CD8-positive, alpha-beta memory T cell (primary cell): ENCODE data around the gene ANKRD17. TPM values are rescaled to one million over a fixed set of nuclear protein-coding genes. Genes with fewer than 3 reads are reported as not detected.
A peak's percentile ranks its signal among the peaks of the same experiment; 100 is the strongest.
"Not testable (repeated sequence)": the region's sequence is repeated elsewhere in the genome, so short reads cannot be mapped to it uniquely, and the experiment has no call there.

Experiments
- CTCF ChIA-PET: fragments of 350-600 bp; sonication (Branson Sonifier 250); formaldehyde crosslinking; loops from one replicate; lab custom pipeline; 2021; ENCODE audit warnings: antibody characterized with exemption; lab: Charles Lee
- POLR2A ChIA-PET: fragments of 350-600 bp; sonication (Branson Sonifier 250); formaldehyde crosslinking; loops from one replicate; lab custom pipeline; 2021; ENCODE audit warnings: antibody characterized with exemption; lab: Charles Lee
- DNase-seq, 5 donors: peaks; one replicate each; pipeline versions ENCODE4 v3.0.0 to v3.0.0-alpha.2; 2020 to 2022; ENCODE audit warnings: mixed read lengths in 1 of 5
- H3K27ac ChIP-seq: one replicate; pipeline ENCODE4 v1.7.0; 2013; ENCODE audit warnings: low read depth, mild to moderate bottlenecking, low read length, moderate library complexity
- H3K27me3 ChIP-seq: 2 replicates; pipeline ENCODE4 v1.7.0; 2013; ENCODE audit warnings: low read length, mild to moderate bottlenecking; ENCODE audit not compliant: insufficient read depth, poor library complexity, severe bottlenecking
- H3K36me3 ChIP-seq: 2 replicates; pipeline ENCODE4 v1.7.0; 2013; ENCODE audit warnings: mild to moderate bottlenecking, low read length, moderate library complexity; ENCODE audit not compliant: insufficient read depth
- H3K4me1 ChIP-seq: 2 replicates; pipeline ENCODE4 v1.7.0; 2013; ENCODE audit warnings: mild to moderate bottlenecking, low read length, moderate library complexity; ENCODE audit not compliant: insufficient read depth
- H3K4me3 ChIP-seq: 2 replicates; pipeline ENCODE4 v1.7.0; 2013; ENCODE audit warnings: mild to moderate bottlenecking, low read length
- H3K9me3 ChIP-seq: 2 replicates; pipeline ENCODE4 v1.7.0; 2013; ENCODE audit warnings: mild to moderate bottlenecking, low read length
- H3K27ac Mint-ChIP-seq, 8 donors: one replicate each; pipeline ENCODE4 v1.8.0; 2020 to 2021; ENCODE audit warnings: mixed read lengths in 8 of 8, mild to moderate bottlenecking in 6 of 8, inconsistent platforms in 3 of 8, moderate library complexity in 3 of 8
- H3K27me3 Mint-ChIP-seq, 2 donors: one replicate each; pipeline ENCODE4 v1.8.0; 2020 to 2021; ENCODE audit warnings: mixed read lengths in 2 of 2, mild to moderate bottlenecking in 1 of 2, moderate library complexity in 1 of 2
- H3K36me3 Mint-ChIP-seq, 3 donors: one replicate each; pipeline ENCODE4 v1.8.0; 2020 to 2021; ENCODE audit warnings: mixed read lengths in 3 of 3, inconsistent platforms in 1 of 3, mild to moderate bottlenecking in 1 of 3
- H3K4me1 Mint-ChIP-seq, 3 donors: one replicate each; pipeline ENCODE4 v1.8.0; 2020 to 2021; ENCODE audit warnings: mixed read lengths in 3 of 3, inconsistent platforms in 1 of 3, mild to moderate bottlenecking in 1 of 3
- H3K4me3 Mint-ChIP-seq, 7 donors: one replicate each; pipeline ENCODE4 v1.8.0; 2020 to 2021; ENCODE audit warnings: mixed read lengths in 7 of 7, mild to moderate bottlenecking in 6 of 7, moderate library complexity in 4 of 7, inconsistent platforms in 2 of 7
- H3K9me3 Mint-ChIP-seq, 5 donors: one replicate each; pipeline ENCODE4 v1.8.0; 2020 to 2022; ENCODE audit warnings: mixed read lengths in 5 of 5, mild to moderate bottlenecking in 3 of 5, moderate library complexity in 2 of 5, inconsistent platforms in 1 of 5
- polyA plus RNA-seq: library from polyadenylated mRNA; unstranded; fragments of 300-500 nt; fragmentation: Illumina TruSeq; gene quantifications from one replicate; pipeline ENCODE4 v1.2.3, GENCODE V29; 2021
- total RNA-seq, 2 experiments: library from RNA; stranded (reverse); gene quantifications; one replicate each; pipeline ENCODE4 v1.2.3, GENCODE V29; 2021

The ANKRD17 gene
- total and polyA plus RNA-seq, 3 experiments from 2014 or later, result 15.7 to 61.9 (median 57.6) TPM

DNA sequence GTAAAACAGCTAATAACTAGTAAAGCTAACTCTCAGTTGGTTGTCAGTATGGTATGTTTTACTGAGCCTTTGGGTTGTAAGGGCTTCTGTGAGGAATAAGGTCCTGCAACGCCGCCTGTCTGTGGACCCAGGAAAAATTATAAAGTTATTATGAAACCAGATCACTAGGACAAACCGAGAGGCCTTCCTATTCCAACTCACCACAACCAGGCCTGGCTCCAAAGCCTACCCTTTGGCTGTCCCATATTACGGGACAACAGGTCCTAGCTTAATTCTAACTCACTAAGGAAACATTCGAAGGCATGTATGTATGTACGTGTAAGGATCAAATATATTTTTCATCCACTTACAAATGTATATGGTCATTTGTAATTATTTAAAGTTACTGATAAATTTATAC, 1.4 kb downstream of the ANKRD17 start:
- Mint-ChIP-seq H3K36me3 (peaks cover 0 to 45% (median 6%) of the 10 kb centered on the region in 3 donors), H3K27me3 (peaks cover 0 to 5% of the 10 kb centered on the region in 2 donors)
- CTCF ChIA-PET, result interaction anchor here (0.7 to 2.3 kb wide), 14 partner anchors 9 to 194 kb away, joined by 3 to 11 read pairs (median 4); partner anchors contain the start of gene COX18

GRCh38 chr4:73255847-73256246, 2.8 kb downstream of the ANKRD17 start:
- H3K4me3 ChIP-seq, DNase-seq, H3K36me3 ChIP-seq, H3K27ac ChIP-seq, POLR2A ChIA-PET, H3K27me3 Mint-ChIP-seq, CTCF ChIA-PET, H3K9me3 Mint-ChIP-seq, H3K9me3 ChIP-seq, H3K27me3 ChIP-seq: not testable (repeated sequence)
- Mint-ChIP-seq H3K4me3 (peak overlapping the region; percentile 55 to 100 (median 97)), H3K4me1 (peaks cover 71 to 87% (median 86%) of the 10 kb centered on the region in 3 donors), H3K36me3 (peaks cover 0 to 49% (median 7%) of the 10 kb centered on the region in 3 donors), H3K27ac (peak overlapping the region in 5 of 8 donors; percentile 25 to 96 (median 54))
- H3K4me1 ChIP-seq, result peaks cover 60% of the 10 kb centered on the region

More for the DNA sequence above, 1.4 kb downstream of the ANKRD17 start:
- H3K4me3 Mint-ChIP-seq, result peak overlapping the region; percentile 93 to 100 (median 99)
- peak overlapping the region; percentile 91 for H3K4me3 ChIP-seq
- POLR2A ChIA-PET, result interaction anchor here (1.1 to 3.3 kb wide), 4 partner anchors 34 to 189 kb away, joined by 3 to 15 read pairs (median 8); partner anchors contain the start of gene COX18
- peak overlapping the region; percentile 39 to 100 (median 100) for H3K27ac Mint-ChIP-seq
- peak; percentile 48 to 70 (median 58) for DNase-seq
- H3K9me3 Mint-ChIP-seq, result no peaks in the 10 kb centered on the region
- H3K27ac ChIP-seq, result peak overlapping the region; percentile 96
- peaks cover 49% of the 10 kb centered on the region for H3K4me1 ChIP-seq
- peaks cover 6% of the 10 kb centered on the region for H3K36me3 ChIP-seq
- H3K27me3 ChIP-seq, result no peaks in the 10 kb centered on the region
- H3K9me3 ChIP-seq, result no peaks in the 10 kb centered on the region
- H3K4me1 Mint-ChIP-seq, result peaks cover 64 to 85% (median 80%) of the 10 kb centered on the region in 3 donors

DNA sequence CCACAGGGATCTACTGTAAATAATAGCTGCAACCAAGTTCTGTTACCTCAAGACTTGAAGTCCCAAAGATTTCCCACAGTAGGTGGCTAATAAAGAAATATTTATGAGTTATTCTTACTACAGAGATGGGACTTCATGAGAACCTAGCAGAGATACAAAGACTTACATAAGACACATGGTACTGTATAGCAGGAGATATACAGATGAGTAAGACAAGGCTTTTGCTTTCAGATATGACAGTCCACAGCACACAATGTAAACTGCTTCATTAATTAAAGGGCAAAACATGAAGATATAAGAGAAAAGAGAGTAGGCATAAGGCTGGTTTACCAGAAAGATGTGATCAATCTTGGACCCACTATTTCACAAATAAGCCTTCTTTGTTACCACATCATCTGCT, 6.6 kb downstream of the ANKRD17 start:
- H3K27ac Mint-ChIP-seq, result peak overlapping the region in 3 of 8 donors; percentile 20 to 49 (median 48)
- H3K4me1 Mint-ChIP-seq, result peaks cover 74 to 91% (median 90%) of the 10 kb centered on the region in 3 donors
- Histone ChIP-seq H3K27me3 (no peaks in the 10 kb centered on the region), H3K36me3 (peaks cover 6% of the 10 kb centered on the region), H3K9me3 (no peaks in the 10 kb centered on the region), H3K27ac (no peak overlapping the region), H3K4me1 (peaks cover 49% of the 10 kb centered on the region), H3K4me3 (no peak overlapping the region)
- ChIA-PET CTCF (no interaction called here), POLR2A (no interaction called here)
- no peak for DNase-seq
- H3K27me3 Mint-ChIP-seq, result no peaks in the 10 kb centered on the region
- no peaks in the 10 kb centered on the region for H3K9me3 Mint-ChIP-seq
- H3K4me3 Mint-ChIP-seq, result no peak overlapping the region
- H3K36me3 Mint-ChIP-seq, result peaks cover 0 to 44% (median 9%) of the 10 kb centered on the region in 3 donors

- H3K9me3 ChIP-seq, result no peaks in the 10 kb centered on the region
- peaks cover 72 to 91% (median 89%) of the 10 kb centered on the region in 3 donors for H3K4me1 Mint-ChIP-seq
- H3K4me3 ChIP-seq, result no peak overlapping the region
- no peak overlapping the region for H3K4me3 Mint-ChIP-seq
- H3K27me3 Mint-ChIP-seq, result no peaks in the 10 kb centered on the region
- no peak overlapping the region for H3K27ac Mint-ChIP-seq
- H3K27me3 ChIP-seq, result no peaks in the 10 kb centered on the region
- peaks cover 0 to 40% (median 11%) of the 10 kb centered on the region in 3 donors for H3K36me3 Mint-ChIP-seq
- H3K9me3 Mint-ChIP-seq, result no peaks in the 10 kb centered on the region
- peaks cover 46% of the 10 kb centered on the region for H3K4me1 ChIP-seq
- ChIA-PET POLR2A (no interaction called here), CTCF (interaction anchor here (0.6 kb wide), 1 partner anchor 14 kb away, joined by 3 read pairs; no protein-coding TSS in a partner anchor)
- peak in 1 of 5 donors; percentile 12 for DNase-seq
- no peak overlapping the region for H3K27ac ChIP-seq
- H3K36me3 ChIP-seq, result peaks cover 6% of the 10 kb centered on the region
Observed at GRCh38 chr4:73251384-73251783, 7.2 kb downstream of the ANKRD17 start.

DNA sequence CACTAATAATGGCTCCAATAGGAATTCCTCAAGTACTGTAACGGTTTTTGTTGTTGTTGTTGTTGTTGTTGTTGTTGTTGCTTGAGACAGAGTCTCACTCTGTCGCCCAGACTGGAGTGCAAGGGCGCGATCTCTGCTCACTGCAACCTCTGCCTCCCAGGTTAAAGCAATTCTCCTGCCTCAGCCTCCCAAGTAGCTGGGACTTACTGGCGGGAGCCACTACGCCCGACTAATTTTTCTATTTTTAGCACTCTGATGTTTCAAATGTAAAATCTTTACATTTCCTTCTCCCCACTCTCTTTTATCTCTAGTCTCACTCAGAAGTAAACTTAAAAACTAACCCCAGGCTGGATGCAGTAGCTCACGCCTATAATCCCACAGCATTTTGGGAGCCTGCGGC, 8.0 kb downstream of the ANKRD17 start:
- H3K9me3 ChIP-seq, result no peaks in the 10 kb centered on the region
- CTCF ChIA-PET, result no interaction called here
- no peaks in the 10 kb centered on the region for H3K27me3 ChIP-seq
- H3K36me3 ChIP-seq, result peaks cover 6% of the 10 kb centered on the region
- Mint-ChIP-seq H3K27me3 (no peaks in the 10 kb centered on the region), H3K36me3 (peaks cover 0 to 35% (median 11%) of the 10 kb centered on the region in 3 donors), H3K9me3 (no peaks in the 10 kb centered on the region), H3K4me3 (no peak overlapping the region), H3K4me1 (peaks cover 72 to 91% (median 89%) of the 10 kb centered on the region in 3 donors), H3K27ac (no peak overlapping the region)
- H3K4me3 ChIP-seq, result no peak overlapping the region
- POLR2A ChIA-PET, result no interaction called here
- H3K27ac ChIP-seq, result no peak overlapping the region
- no peak for DNase-seq
- peaks cover 48% of the 10 kb centered on the region for H3K4me1 ChIP-seq

DNA sequence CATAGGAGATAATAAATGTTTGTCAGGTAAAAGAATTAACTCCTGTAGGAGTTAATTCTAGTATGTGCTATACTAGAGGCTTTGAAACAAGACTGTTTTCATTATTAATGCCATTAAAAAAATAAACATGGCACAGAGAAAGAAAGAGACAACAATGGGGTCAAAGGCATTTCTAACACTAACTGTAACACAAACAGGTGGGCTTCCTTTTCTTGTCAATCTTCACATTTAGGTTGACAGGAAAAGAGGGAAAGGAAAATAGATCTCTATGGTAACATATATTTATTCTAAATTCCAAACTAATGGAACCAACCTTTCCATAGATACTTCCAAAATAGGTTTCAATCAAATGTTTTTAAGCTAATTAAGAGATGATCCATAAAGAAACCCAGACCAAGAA, 9.8 kb downstream of the ANKRD17 start:
- Mint-ChIP-seq H3K27ac (no peak overlapping the region), H3K4me1 (peaks cover 71 to 89% (median 89%) of the 10 kb centered on the region in 3 donors), H3K9me3 (no peaks in the 10 kb centered on the region), H3K4me3 (peak overlapping the region in 1 of 7 donors; percentile 22), H3K27me3 (no peaks in the 10 kb centered on the region), H3K36me3 (peaks cover 0 to 38% (median 11%) of the 10 kb centered on the region in 3 donors)
- Histone ChIP-seq H3K4me3 (no peak overlapping the region), H3K4me1 (peaks cover 53% of the 10 kb centered on the region), H3K36me3 (peaks cover 2% of the 10 kb centered on the region), H3K9me3 (no peaks in the 10 kb centered on the region), H3K27me3 (no peaks in the 10 kb centered on the region), H3K27ac (no peak overlapping the region)
- no peak for DNase-seq
- POLR2A ChIA-PET, result interaction anchor here (1.0 kb wide), 1 partner anchor 9 kb away, joined by 4 read pairs; the partner anchor contains the start of gene ANKRD17
- CTCF ChIA-PET, result interaction anchor here (1.7 kb wide), 1 partner anchor 10 kb away, joined by 7 read pairs; the partner anchor contains the start of gene ANKRD17

DNA sequence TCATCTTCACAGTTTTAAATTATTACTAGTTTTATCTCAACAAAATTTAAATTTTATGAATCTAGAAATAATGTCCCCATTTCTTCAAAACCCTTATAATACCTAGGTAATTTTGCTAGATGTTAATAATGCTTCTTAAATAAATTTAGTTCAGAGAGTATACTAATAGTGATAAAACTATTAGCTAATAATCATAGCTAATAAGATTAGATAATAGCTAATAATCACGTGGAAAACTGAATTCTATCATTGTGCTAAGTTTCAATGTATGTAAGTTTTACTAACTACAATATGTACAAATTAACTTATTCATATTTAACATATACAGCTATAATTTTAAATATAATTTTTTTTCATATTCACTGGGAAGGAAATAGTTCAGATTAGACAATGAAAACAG, 10.2 kb downstream of the ANKRD17 start:
- Histone ChIP-seq H3K9me3 (no peaks in the 10 kb centered on the region), H3K4me1 (peaks cover 52% of the 10 kb centered on the region), H3K27ac (no peak overlapping the region), H3K27me3 (no peaks in the 10 kb centered on the region), H3K4me3 (no peak overlapping the region), H3K36me3 (no peaks in the 10 kb centered on the region)
- Mint-ChIP-seq H3K9me3 (no peaks in the 10 kb centered on the region), H3K36me3 (peaks cover 0 to 39% (median 11%) of the 10 kb centered on the region in 3 donors), H3K4me1 (peaks cover 72 to 89% (median 87%) of the 10 kb centered on the region in 3 donors), H3K4me3 (no peak overlapping the region), H3K27ac (no peak overlapping the region), H3K27me3 (no peaks in the 10 kb centered on the region)
- ChIA-PET CTCF (interaction anchor here (0.7 to 1.7 kb wide), 2 partner anchors 10 to 209 kb away, joined by 3 to 7 read pairs; partner anchors contain the start of gene ANKRD17), POLR2A (interaction anchor here (1.0 kb wide), 1 partner anchor 10 kb away, joined by 4 read pairs; the partner anchor contains the start of gene ANKRD17)
- no peak for DNase-seq

DNA sequence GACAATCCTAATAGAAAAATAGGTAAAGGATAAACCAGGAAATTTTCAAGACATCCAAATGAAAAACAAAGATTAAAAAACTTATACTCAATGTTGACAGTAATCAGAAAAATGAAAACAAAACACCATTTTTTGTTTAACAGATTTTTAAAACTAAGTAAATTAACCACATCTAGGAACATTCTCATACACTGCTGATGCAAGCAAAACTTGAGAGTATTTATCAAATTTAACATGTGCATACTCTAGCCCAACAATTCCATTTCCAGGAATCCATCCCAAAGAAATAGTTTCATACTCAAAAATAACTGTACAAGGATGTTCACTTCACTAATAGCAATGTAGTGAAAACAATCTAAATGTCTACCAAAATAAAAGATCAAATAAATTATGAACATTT, 11.5 kb downstream of the ANKRD17 start:
- CTCF ChIA-PET, result no interaction called here
- Mint-ChIP-seq H3K36me3 (peaks cover 0 to 29% (median 5%) of the 10 kb centered on the region in 3 donors), H3K4me3 (no peak overlapping the region), H3K27me3 (no peaks in the 10 kb centered on the region), H3K4me1 (peaks cover 68 to 89% (median 87%) of the 10 kb centered on the region in 3 donors), H3K27ac (no peak overlapping the region), H3K9me3 (no peaks in the 10 kb centered on the region)
- no peak overlapping the region for H3K4me3 ChIP-seq
- H3K27me3 ChIP-seq, result no peaks in the 10 kb centered on the region
- no peak for DNase-seq
- no peaks in the 10 kb centered on the region for H3K9me3 ChIP-seq
- no peaks in the 10 kb centered on the region for H3K36me3 ChIP-seq
- peaks cover 46% of the 10 kb centered on the region for H3K4me1 ChIP-seq
- POLR2A ChIA-PET, result no interaction called here
- H3K27ac ChIP-seq, result no peak overlapping the region
